Smooth muscle cell (in vitro differentiated cells): ENCODE measurements around the gene ZGPAT. TPM values are rescaled to one million over a fixed set of nuclear protein-coding genes. Genes with fewer than 3 reads are reported as not detected.

Source experiments
- DNase-seq: peaks from one replicate; lab custom pipeline; 2025; ENCODE audit not compliant: unreplicated experiment; lab: John Stamatoyannopoulos, UW
- H2AFZ ChIP-seq: fragments of 200-600 bp; sonication (generic); 2 replicates; pipeline ENCODE4 v1.6.0; 2016; ENCODE audit warnings: antibody characterized with exemption, low read depth, mild to moderate bottlenecking
- H3F3A ChIP-seq: fragments of 200-600 bp; sonication (generic); 2 replicates; pipeline ENCODE4 v1.6.0; 2017; ENCODE audit warnings: antibody characterized with exemption, low read depth
- H3K27ac ChIP-seq: fragments of 200-600 bp; sonication (generic); 2 replicates; pipeline ENCODE4 v1.5.1; 2016; ENCODE audit warnings: low read depth, mild to moderate bottlenecking
- H3K27me3 ChIP-seq: fragments of 200-600 bp; sonication (generic); 2 replicates; pipeline ENCODE4 v1.6.1; 2016; ENCODE audit warnings: low read depth, mild to moderate bottlenecking
- H3K36me3 ChIP-seq: fragments of 200-600 bp; sonication (generic); 2 replicates; pipeline ENCODE4 v1.5.1; 2016; ENCODE audit warnings: low read depth
- H3K4me1 ChIP-seq: fragments of 200-600 bp; sonication (generic); 2 replicates; pipeline ENCODE4 v1.5.1; 2016; ENCODE audit warnings: low read depth
- H3K4me2 ChIP-seq: fragments of 200-600 bp; sonication (generic); 2 replicates; pipeline ENCODE4 v1.6.0; 2016; ENCODE audit warnings: mild to moderate bottlenecking
- H3K4me3 ChIP-seq: fragments of 200-600 bp; sonication (generic); 2 replicates; pipeline ENCODE4 v1.5.1; 2016; ENCODE audit warnings: mild to moderate bottlenecking
- H3K79me2 ChIP-seq: fragments of 200-600 bp; sonication (generic); 2 replicates; pipeline ENCODE4 v1.6.0; 2016; ENCODE audit warnings: low read depth, mild to moderate bottlenecking
- H3K9ac ChIP-seq: fragments of 200-600 bp; sonication (generic); 2 replicates; pipeline ENCODE4 v1.6.0; 2016; ENCODE audit warnings: low read depth
- H3K9me3 ChIP-seq: fragments of 200-600 bp; sonication (generic); replicated peaks from 2 replicates; pipeline ENCODE4 v1.5.1; 2016; ENCODE audit warnings: low read depth
- H4K20me1 ChIP-seq: fragments of 200-600 bp; sonication (generic); 2 replicates; pipeline ENCODE4 v1.6.0; 2016; ENCODE audit warnings: low read depth
- WGBS: methylation state at CpG from one replicate; pipeline ENCODE4 v1.1.7; 2016; ENCODE audit warnings: low lambda C conversion rate; 5-methylcytosine and 5-hydroxymethylcytosine counted together
- polyA plus RNA-seq: library from polyadenylated mRNA; unstranded; fragments of >200 nt; fragmentation: Nextera tagmentation; extraction: Ambion mirVana; gene quantifications from 2 replicates; pipeline ENCODE4 v1.2.1, GENCODE V29; 2016
- total RNA-seq: library from RNA; depleted of rRNA; stranded (reverse); fragments of >200 nt; gene quantifications from 2 replicates; pipeline ENCODE4 v1.2.3, GENCODE V29; 2014
- TF ChIP-seq, protein P1 (sequence below): fragments of 200-600 bp; sonication (generic); IDR thresholded peaks from 2 replicates; pipeline ENCODE4 v1.5.1; 2017; ENCODE audit warnings: borderline replicate concordance, mild to moderate bottlenecking, antibody characterized with exemption; ENCODE audit not compliant: insufficient read depth, poor library complexity, severe bottlenecking

Gene ZGPAT
- total and polyA plus RNA-seq, 2 experiments from 2014 or later: 13.8 to 32.3 TPM

DNA sequence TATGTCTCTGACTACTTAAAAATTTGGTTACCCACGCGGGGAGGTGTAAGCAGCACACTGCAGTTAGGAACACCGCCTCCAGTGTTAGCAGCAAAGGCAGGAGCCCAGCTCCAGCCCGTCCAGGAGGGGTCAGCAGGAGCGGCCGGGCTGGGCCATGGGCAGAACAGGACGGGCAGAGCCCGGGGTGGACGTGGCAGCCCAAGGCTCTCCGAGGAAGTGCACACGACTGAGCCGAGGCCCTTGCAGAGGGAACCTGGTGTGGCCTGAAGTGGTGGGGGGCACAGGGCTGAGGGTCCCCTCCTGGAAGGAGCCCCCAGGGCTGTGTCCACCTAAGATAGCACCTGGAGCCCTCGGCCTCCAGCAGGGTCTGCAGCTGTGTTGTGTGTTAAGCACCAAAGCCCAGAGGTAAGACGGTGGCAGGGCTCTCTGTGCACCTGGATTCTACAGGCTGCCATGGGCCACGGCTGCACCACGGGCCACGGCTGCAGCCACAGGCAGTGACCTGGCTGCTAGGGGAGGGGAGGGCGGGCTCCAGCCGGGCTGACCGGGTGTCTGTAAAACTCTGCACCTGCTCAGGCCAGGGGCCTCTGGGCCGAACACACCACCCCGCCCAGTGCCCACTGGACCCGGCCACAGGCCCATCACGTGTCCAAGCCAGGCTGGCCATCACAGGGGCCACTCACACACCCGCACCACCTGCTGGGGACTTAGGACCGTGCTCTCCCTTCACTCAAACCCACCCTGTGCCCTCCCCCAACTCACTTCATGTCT lies 38.3 kb downstream of the ZGPAT start:
- TF ChIP-seq, protein P1, sequence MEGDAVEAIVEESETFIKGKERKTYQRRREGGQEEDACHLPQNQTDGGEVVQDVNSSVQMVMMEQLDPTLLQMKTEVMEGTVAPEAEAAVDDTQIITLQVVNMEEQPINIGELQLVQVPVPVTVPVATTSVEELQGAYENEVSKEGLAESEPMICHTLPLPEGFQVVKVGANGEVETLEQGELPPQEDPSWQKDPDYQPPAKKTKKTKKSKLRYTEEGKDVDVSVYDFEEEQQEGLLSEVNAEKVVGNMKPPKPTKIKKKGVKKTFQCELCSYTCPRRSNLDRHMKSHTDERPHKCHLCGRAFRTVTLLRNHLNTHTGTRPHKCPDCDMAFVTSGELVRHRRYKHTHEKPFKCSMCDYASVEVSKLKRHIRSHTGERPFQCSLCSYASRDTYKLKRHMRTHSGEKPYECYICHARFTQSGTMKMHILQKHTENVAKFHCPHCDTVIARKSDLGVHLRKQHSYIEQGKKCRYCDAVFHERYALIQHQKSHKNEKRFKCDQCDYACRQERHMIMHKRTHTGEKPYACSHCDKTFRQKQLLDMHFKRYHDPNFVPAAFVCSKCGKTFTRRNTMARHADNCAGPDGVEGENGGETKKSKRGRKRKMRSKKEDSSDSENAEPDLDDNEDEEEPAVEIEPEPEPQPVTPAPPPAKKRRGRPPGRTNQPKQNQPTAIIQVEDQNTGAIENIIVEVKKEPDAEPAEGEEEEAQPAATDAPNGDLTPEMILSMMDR: no peak
- Histone ChIP-seq H3K27me3 (no peaks in the 10 kb centered on the region), H3K4me2 (no peak overlapping the region), H3K4me3 (no peak overlapping the region), H3K27ac (no peak overlapping the region), H3K36me3 (no peaks in the 10 kb centered on the region), H4K20me1 (peaks cover 8% of the 10 kb centered on the region), H3K79me2 (no peaks in the 10 kb centered on the region), H3K4me1 (peaks cover 5% of the 10 kb centered on the region), H3K9ac (no peak overlapping the region), H3F3A (peaks cover 10% of the 10 kb centered on the region), H2AFZ (no peak overlapping the region), H3K9me3 (no peaks in the 10 kb centered on the region)
- DNase-seq: no peak
- 96% methylated on average over 25 of the region's 26 CpGs for WGBS

DNA sequence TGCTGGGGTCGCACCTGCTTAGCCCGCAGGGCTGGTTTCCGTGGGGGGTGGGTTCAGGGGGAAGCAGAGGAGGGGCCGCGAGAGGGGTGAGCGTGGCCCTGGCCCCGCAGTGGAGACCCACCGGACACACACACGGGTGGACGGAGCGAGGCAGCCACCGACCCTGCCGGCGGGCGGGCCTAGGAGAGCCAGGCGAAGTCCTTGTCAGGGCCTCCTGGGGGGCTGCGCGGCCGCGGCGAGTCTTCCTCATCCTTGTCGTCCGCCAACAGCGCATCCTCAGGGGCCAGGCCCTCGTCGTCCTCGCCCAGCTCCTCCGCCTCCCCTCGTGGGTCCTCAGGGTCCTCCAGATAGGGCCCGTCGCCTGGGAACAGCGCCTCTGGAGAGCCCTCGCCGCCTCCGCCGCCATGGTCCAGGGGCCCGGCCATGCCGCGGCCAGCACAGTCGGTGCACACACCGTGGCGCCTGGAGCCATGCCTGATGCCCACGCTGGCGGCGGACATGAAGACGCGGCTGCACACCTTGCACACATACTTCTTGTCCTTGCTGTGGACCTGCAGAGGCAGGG lies 39.0 kb downstream of the ZGPAT start:
- Histone ChIP-seq H3K36me3 (no peaks in the 10 kb centered on the region), H3K27ac (no peak overlapping the region), H3K4me1 (no peaks in the 10 kb centered on the region), H3K4me3 (no peak overlapping the region), H3F3A (peaks cover 10% of the 10 kb centered on the region), H3K9ac (no peak overlapping the region), H3K79me2 (no peaks in the 10 kb centered on the region), H2AFZ (no peak overlapping the region), H3K9me3 (no peaks in the 10 kb centered on the region), H3K27me3 (no peaks in the 10 kb centered on the region), H4K20me1 (peaks cover 1% of the 10 kb centered on the region), H3K4me2 (no peak overlapping the region)
- WGBS: 96% methylated on average over 35 of the region's 47 CpGs
- TF ChIP-seq, protein P1: no peak
- DNase-seq: no peak

DNA sequence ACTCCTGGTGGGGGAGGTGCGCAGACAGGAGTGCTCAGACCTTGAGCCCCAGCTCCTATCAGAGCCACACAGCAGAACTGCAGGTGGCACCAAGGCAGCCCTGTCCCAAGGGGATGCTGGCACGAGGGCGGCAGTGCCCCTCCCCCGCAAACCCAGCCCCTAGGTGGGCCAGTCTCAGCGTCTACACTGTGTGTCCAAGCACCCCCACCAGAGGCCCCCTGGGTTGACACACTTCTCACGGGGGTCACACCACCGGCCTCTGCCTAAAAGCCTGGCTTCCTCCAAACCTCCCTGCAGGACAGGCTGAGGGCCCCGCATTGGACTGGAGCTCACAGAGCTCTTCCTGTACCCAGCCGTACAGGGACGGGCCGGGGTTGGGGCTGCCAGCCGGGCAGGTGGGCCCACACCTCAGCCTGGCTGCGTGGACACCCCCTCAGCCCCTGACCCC lies 39.8 kb downstream of the ZGPAT start:
- Histone ChIP-seq H3F3A (peaks cover 10% of the 10 kb centered on the region), H3K27me3 (no peaks in the 10 kb centered on the region), H3K9me3 (no peaks in the 10 kb centered on the region), H3K9ac (no peak overlapping the region), H3K4me3 (no peak overlapping the region), H3K4me1 (no peaks in the 10 kb centered on the region), H2AFZ (no peak overlapping the region), H3K27ac (no peak overlapping the region), H3K79me2 (no peaks in the 10 kb centered on the region), H3K4me2 (no peak overlapping the region), H4K20me1 (no peaks in the 10 kb centered on the region), H3K36me3 (no peaks in the 10 kb centered on the region)
- TF ChIP-seq, protein P1: no peak
- WGBS: 93% methylated on average over 9 of the region's 13 CpGs
- DNase-seq: no peak
